Measurements from ENCODE around the gene ACTRT2.

- TF ChIP-seq EP300 (IDR thresholded peaks at IDR 0.05) (no peak), POLR2A (IDR thresholded peaks at IDR 0.05) (no peak)
Observed at GRCh38 chr1:2972011-2972878, 49.0 kb upstream of the ACTRT2 start.

Measured in suprapubic skin (tissue), 2 donors.